Endothelial cell (in vitro differentiated cells): ENCODE data around the gene PGM2L1. TPM values are rescaled to one million over a fixed set of nuclear protein-coding genes. Genes with fewer than 3 reads are reported as not detected.
"Not testable (repeated sequence)": the region's sequence is repeated elsewhere in the genome, so short reads cannot be mapped to it uniquely, and the experiment has no call there.

ENCODE experiments used
- DNase-seq: peaks from one replicate; pipeline ENCODE4 v3.0.0; 2021; ENCODE audit warnings: low spot score
- H3K27ac Mint-ChIP-seq: one replicate; pipeline ENCODE4 v1.8.0; 2021; ENCODE audit warnings: mixed read lengths, inconsistent platforms; ENCODE audit not compliant: unreplicated experiment
- H3K27me3 Mint-ChIP-seq: one replicate; pipeline ENCODE4 v1.8.0; 2021; ENCODE audit warnings: mild to moderate bottlenecking, moderate library complexity, mixed read lengths, inconsistent platforms; ENCODE audit not compliant: unreplicated experiment
- H3K36me3 Mint-ChIP-seq: one replicate; pipeline ENCODE4 v1.8.0; 2021; ENCODE audit warnings: mild to moderate bottlenecking, low read depth, mixed read lengths, inconsistent platforms; ENCODE audit not compliant: unreplicated experiment
- H3K4me1 Mint-ChIP-seq: one replicate; pipeline ENCODE4 v1.8.0; 2021; ENCODE audit warnings: mild to moderate bottlenecking, mixed read lengths, inconsistent platforms; ENCODE audit not compliant: unreplicated experiment
- H3K4me3 Mint-ChIP-seq: one replicate; pipeline ENCODE4 v1.8.0; 2021; ENCODE audit warnings: mild to moderate bottlenecking, mixed read lengths, inconsistent platforms; ENCODE audit not compliant: unreplicated experiment
- H3K9me3 Mint-ChIP-seq: one replicate; pipeline ENCODE4 v1.8.0; 2021; ENCODE audit warnings: mixed read lengths, inconsistent platforms; ENCODE audit not compliant: unreplicated experiment
- CTCF ChIP-seq: fragments of 200-600 bp; sonication (generic); IDR thresholded peaks from one replicate; pipeline ENCODE4 v1.5.0; 2021; ENCODE audit warnings: antibody characterized with exemption; ENCODE audit not compliant: unreplicated experiment
- total RNA-seq: library from RNA; stranded (reverse); fragmentation: NEBNext Ultra II Directional; extraction: Animal tissue kit (Norgen Biotek cat#: 25700); gene quantifications from one replicate; pipeline ENCODE4 v1.2.1, GENCODE V29; 2021; ENCODE audit not compliant: unreplicated experiment

PGM2L1 gene
- total RNA-seq, 1 donor from 2014 or later: 51.3 TPM

- H3K36me3 Mint-ChIP-seq: no peaks in the 10 kb centered on the region
- no peaks in the 10 kb centered on the region for H3K27me3 Mint-ChIP-seq
- H3K27ac Mint-ChIP-seq: no peak overlapping the region
- H3K9me3 Mint-ChIP-seq: no peaks in the 10 kb centered on the region
- no peak overlapping the region for H3K4me3 Mint-ChIP-seq
- TF ChIP-seq CTCF: no peak
- no peak for DNase-seq
- peaks cover 6% of the 10 kb centered on the region for H3K4me1 Mint-ChIP-seq
These were observed 19.2 kb upstream of the PGM2L1 start for GRCh38 chr11:74417379-74417804.

DNA sequence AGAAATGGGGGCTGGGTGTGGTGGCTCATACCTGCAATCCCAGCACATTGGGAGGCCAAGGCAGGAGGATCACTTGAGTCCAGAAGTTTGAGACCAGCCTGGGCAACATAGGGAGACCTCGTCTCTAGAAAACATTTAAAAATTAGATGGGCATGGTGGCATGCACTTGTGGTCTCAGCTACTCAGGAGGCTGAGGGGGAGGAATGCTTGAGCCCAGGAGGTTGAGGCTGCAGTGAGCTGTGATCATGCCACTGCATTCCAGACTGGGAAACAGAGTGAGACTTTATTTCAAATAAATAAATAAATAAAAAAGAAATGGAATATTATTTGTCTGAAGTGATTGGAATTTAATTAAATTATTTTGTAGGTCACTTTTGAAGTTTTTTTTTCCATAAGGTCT is 18.7 kb upstream of the PGM2L1 start:
- not testable (repeated sequence) for H3K36me3 Mint-ChIP-seq, DNase-seq, H3K4me1 Mint-ChIP-seq, H3K4me3 Mint-ChIP-seq, H3K9me3 Mint-ChIP-seq, H3K27me3 Mint-ChIP-seq, H3K27ac Mint-ChIP-seq

- H3K27ac Mint-ChIP-seq: no peak overlapping the region
- no peaks in the 10 kb centered on the region for H3K9me3 Mint-ChIP-seq
- H3K36me3 Mint-ChIP-seq: no peaks in the 10 kb centered on the region
- DNase-seq: no peak
- H3K4me1 Mint-ChIP-seq: peaks cover 6% of the 10 kb centered on the region
- no peaks in the 10 kb centered on the region for H3K27me3 Mint-ChIP-seq
- H3K4me3 Mint-ChIP-seq: no peak overlapping the region
- no peak for TF ChIP-seq CTCF
These were observed 14.6 kb upstream of the PGM2L1 start for GRCh38 chr11:74412733-74413359.

- no peak overlapping the region for H3K27ac Mint-ChIP-seq
- no peaks in the 10 kb centered on the region for H3K9me3 Mint-ChIP-seq
- no peak for DNase-seq
- no peak for TF ChIP-seq CTCF
- no peaks in the 10 kb centered on the region for H3K27me3 Mint-ChIP-seq
- H3K4me3 Mint-ChIP-seq: no peak overlapping the region
- no peaks in the 10 kb centered on the region for H3K36me3 Mint-ChIP-seq
- H3K4me1 Mint-ChIP-seq: peaks cover 6% of the 10 kb centered on the region
These were observed 14.1 kb upstream of the PGM2L1 start for GRCh38 chr11:74412321-74412720.

GRCh38 chr11:74409633-74410032 is 11.4 kb upstream of the PGM2L1 start:
- Mint-ChIP-seq H3K27ac (no peak overlapping the region), H3K36me3 (no peaks in the 10 kb centered on the region), H3K4me3 (no peak overlapping the region), H3K27me3 (no peaks in the 10 kb centered on the region), H3K4me1 (no peaks in the 10 kb centered on the region), H3K9me3 (no peaks in the 10 kb centered on the region)
- no peak for DNase-seq
- no peak for TF ChIP-seq CTCF
